ENCODE measurements around the gene ACSL4.
"Not testable (repeated sequence)": the region's sequence is repeated elsewhere in the genome, so short reads cannot be mapped to it uniquely, and the experiment has no call there.

Gene ACSL4

DNA sequence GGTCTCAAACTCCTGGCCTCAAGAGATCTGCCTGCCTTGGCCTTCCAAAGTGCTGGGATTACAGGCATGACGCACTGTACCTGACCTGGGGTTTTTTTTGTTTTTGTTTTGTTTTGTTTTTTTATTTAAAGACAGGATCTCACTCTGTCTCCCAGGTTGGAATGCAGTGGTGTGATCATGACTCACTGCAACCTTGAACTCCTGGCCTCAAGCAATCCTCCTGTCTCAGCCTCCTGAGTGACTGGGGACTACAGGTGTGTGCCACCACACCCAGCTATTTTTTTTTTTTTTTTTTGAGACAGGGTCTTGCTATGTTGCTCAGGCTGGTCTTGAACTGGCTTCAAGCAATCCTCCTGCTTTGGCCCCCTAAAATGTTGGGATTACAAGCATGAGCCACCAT, 8.1 kb downstream of the ACSL4 start:
- not testable (repeated sequence) for DNase-seq

- no peak for DNase-seq
These were observed 12.1 kb downstream of the ACSL4 start for GRCh38 chrX:109720947-109721346.

DNA sequence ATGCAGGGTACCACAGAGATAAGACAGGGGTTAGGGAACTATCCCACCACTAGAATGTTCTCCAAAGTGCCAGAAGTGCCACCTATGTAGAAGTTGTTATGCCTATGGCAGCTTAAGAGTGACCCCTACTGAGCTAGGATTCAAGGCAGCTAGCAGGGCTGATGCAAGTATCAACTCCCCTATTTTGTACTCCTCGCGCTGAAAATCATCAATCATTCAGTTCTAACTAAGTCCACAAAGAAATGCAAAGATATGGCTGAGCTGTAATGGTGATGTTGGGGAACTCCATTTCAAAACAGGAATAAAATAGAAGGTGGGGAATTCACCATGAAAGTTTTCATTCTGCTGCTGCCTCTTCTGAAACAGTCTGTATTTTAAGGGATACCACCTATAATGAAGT, 13.8 kb downstream of the ACSL4 start:
- DNase-seq, result no peak

- DNase-seq, result no peak
These were observed 16.5 kb downstream of the ACSL4 start for GRCh38 chrX:109716431-109717028.

DNA sequence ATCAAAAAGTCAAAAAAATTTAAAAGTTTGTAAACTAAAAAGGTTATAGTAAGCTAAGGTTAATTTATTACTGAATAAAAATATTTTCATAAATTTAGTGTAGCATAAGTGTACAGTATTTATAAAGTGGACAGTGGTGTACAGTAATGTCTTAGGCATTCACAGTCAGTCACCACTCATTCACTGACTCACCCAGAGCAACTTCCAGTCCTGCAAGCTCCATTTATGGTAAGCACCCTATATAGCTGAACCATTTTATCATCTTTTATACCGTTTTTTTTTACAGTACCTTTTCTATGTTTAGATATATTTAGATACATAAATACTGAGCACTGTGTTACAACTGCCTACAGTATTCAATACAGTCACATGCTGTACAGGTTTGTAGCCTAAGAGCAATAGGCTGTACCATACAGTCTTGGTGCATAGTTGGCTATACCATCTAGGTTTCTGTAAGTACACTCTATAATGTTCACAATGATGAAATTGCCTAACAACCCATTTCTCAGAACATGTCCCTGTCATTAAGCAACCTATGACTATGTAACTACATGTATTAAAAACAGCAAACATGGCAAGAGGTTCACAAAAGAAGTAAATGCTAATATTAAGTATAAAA, 18.6 kb downstream of the ACSL4 start:
- no peak for DNase-seq

DNA sequence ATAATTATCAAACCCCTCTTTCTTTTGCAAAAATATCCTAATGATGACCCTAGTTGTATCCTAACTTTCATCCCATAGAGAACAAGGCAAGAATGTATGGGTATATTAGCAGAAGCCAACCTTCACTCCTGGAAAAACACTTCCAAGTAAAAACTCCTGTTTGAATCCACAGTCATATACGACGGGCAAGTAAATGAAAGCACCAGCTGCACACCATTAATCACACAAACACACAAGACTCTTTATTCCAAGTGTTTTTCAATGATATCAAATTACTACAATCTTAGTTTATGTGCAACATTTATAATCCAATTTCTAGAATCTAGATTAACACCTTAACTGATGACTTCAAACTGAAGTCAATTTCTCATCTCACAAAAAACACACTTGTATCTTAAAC, 22.9 kb downstream of the ACSL4 start:
- no peak for DNase-seq

DNA sequence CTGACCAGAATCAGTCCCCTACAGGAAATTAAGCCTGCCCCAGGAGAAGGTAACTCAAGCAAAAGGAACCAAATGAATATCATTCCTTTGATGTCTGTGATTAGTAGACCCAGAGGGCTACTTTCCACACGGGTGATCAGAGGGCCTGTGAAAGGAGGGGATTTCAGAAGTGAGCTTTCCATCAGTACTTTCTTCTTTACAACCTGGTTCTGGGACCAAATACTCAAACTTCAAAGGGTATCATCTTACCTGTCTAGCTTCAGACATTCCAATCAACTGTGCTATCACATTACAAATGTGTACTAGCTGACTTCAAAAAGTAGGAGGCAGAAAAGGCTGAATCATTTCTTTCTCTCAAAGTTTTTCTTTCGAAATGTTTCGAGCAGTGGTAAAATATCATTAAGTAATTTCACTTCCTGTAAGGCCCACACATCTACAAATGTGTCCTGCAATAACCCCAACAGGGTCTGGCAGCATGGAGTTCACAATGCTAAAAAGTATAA, 23.9 kb downstream of the ACSL4 start:
- no peak for DNase-seq

GRCh38 chrX:109707720-109708119, 25.3 kb downstream of the ACSL4 start:
- no peak for DNase-seq

DNA sequence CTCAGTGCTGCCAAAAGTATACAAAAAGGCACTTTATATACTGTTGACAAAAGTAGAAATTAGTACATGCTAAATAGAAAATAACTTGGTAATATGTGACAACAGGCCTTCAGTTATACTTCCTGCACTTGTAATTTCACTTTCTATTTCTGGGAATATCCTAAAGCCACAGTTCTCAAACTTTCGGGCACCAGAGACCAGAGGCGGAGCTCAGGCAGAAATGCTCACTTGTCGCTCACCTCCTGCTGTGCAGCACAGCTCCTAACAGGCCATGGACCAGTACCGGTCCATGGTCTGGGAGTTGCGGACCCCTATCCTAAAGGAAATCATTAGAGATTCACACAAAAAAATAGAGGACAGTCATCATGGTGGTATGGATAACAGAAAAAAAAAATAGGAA, 25.7 kb downstream of the ACSL4 start:
- no peak for DNase-seq

GRCh38 chrX:109704563-109704962, 28.5 kb downstream of the ACSL4 start:
- no peak for DNase-seq

DNA sequence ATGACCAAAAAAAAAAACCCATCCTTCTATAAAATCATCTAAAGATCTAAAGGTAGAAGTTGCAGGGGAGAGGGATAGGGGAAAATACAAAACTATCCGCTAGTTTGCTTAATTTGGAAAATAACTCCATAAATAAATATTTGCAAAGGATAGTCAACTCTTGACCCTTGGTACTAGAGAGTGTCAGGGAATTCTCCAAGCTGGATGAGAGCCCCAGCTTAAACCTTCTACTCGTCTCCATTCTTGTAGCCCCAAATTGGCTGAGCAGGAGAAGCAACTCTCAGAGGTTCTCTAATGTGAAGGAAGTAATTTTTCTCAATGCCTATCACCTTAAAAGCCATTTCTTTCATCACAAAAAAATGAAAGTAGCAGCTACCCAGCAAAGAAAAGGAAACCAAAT, 35.2 kb downstream of the ACSL4 start:
- no peak for DNase-seq

- DNase-seq, result no peak
These were observed 36.8 kb downstream of the ACSL4 start for GRCh38 chrX:109696146-109696740.

GRCh38 chrX:109695637-109696036, 37.4 kb downstream of the ACSL4 start:
- DNase-seq, result no peak

DNA sequence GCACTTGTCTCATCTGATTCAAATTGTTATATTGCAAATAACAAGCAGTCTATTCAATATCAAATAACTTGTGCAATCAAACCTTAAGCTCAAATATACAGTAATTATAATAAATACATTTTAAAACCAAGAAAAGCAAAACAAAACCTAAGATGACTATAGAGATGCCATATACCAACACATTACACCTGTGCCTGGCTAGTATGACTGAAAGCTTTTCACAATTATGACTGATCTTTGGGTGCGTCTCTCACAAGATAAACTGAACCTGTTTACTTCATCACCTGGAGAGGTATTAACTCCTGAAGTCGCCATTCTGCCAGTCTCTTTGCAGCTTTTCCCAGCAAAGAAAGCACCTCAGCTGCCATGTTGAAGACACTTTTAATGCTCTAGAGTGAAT, 41.3 kb downstream of the ACSL4 start:
- no peak for DNase-seq

DNA sequence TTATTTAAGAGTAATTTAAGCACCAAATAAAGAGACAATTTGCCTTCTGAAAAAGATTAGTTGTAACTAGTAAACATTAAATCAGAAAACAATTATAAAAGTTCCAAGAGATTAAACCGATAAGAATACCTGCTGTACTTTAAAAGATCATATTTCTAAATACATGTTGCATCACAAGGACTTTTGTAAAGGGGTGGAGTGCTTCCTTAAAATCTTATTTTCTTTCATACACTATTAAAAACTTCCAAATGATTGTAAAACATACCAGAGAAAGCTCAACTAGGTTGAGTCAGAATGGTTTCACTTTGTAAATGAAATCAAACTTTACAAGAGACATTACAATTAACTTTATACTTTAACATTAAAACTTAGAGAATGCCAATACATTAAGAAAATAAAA, 41.8 kb downstream of the ACSL4 start:
- DNase-seq, result no peak

DNA sequence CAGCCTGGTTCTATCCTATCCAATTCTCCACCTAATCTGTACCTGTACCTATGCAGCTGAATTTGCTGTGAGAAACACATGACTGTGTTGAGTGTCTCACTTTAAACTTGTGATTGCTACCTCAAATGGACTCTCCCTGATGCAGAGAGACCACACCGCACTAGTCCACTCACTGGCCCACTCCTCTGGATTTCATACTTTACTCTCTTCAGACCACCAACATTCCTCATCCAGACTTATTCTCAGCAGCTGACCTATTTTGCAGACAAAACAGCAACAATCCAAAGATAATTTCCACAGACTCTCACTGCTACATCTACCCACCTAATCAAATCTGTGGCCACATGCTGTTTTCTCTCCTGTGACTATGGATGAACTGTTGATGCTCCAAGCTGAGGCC, 45.2 kb downstream of the ACSL4 start:
- no peak for DNase-seq

DNA sequence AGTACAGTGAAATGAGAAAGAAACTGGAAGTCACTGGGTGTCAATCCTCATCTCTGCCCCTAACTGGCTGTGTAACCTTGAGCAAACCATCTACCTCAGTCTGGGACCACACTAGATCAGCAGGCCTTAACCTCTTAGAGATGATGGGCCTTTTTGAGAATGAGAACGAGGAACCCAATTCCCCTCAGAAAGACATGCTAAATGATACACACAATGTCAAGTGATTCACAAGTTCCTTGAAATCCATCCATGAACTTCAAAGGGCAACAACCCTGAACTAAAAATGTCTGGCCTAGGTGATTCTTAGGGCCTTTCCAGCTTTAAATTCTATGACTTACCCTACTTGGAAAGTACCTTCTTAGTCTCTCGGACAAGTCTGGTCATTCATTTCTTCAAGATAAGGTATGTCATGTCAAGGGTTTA, 47.4 kb downstream of the ACSL4 start:
- no peak for DNase-seq

DNA sequence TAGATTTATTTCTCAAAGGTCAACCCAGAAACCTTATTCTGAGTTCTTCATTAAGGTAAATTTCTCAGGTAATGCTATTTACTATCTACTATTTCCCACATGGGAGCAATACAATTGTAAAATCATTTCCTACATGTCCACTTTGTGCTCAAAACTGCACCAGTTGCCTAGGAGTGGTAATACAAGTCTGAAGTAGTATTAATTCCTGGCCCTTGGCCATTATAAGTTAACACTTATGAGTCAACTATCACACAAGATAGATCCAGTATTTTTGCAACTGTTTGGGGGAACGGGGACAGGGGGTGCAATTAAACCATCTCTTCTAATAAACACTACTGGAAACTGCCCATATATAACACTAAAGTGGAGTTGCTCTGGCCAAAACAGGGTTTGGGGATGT, 48.9 kb downstream of the ACSL4 start:
- no peak for DNase-seq

DNA sequence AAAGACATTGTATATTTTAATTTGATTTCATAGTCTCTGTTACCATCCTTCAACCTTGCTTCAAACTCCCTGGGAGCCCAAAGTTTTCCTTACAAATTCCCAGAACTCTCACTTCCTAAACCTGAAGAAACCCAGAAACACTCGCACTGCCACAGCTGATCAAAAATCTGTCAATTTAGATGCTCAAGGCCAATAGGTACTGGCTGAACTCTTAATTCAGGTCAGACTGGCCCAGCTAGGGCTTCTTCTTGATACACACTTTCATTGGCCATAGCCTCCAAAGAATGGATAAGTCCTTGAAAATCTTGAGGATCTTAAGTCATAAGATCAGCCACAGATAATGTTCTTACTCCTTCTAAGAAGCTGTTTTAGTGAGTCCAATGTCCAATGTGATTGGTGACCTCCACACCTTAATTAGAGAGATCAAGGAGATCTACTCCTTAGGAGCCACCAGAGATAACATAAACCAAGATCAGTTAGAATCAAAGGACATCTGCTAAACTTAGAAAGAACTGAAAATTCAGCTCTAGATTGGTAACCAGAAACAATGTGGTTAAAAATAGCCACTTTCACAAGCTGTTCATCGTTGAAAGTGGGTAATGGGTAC, 51.5 kb downstream of the ACSL4 start:
- no peak for DNase-seq

- no peak for DNase-seq
These were observed 53.2 kb downstream of the ACSL4 start for GRCh38 chrX:109679820-109680219.

DNA sequence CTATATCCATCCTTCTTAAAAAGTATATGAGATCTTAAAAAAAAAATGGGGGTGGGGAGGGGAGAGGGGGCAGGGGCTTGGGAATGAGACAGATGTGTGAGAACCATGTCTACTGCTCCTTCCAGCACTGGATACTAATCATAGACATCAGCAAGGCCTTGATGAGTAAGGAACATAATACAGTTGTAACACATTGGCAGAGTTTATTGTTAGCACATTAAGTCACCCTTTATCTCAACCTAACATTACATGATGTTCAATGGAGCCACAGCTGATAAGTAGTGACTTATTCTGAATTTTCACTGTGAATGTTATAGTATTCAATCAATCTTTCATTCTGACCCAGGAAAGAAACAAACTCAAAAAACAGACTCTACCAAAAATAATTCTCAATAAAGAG, 60.8 kb downstream of the ACSL4 start:
- DNase-seq, result no peak

GRCh38 chrX:109671170-109671569, 61.9 kb downstream of the ACSL4 start:
- DNase-seq, result not testable (repeated sequence)

DNA sequence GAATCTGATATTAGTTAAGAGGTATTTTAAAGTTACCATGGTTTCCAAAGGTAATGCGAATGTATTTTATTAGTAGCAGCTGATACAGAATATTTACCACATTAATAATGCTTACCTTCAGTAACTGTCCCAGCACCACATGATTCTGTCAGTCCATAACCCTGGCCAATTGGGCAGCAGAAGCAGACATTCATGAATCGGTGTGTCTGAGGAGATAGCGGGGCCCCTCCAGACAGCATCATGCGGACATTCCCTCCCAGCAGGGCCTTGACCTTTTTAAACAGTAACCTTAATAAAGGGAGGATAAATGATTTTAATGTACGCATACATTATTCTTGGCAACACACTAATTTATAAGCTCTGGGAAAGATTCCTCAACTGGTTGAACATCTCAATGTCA, 65.1 kb downstream of the ACSL4 start:
- DNase-seq, result no peak

GRCh38 chrX:109660435-109661143, 72.5 kb downstream of the ACSL4 start:
- no peak for DNase-seq
